Testis (tissue), 2 donors: Measurements from ENCODE around the gene AUTS2.

Experiments
- POLR2A ChIP-seq: fragments of 450-650 bp; IDR thresholded peaks from one replicate; pipeline ENCODE4 v1.6.1; 2017; ENCODE audit warnings: antibody characterized with exemption, mild to moderate bottlenecking, moderate library complexity
- TF ChIP-seq, protein P1 (sequence below), 3 experiments: fragments of 450-650 bp in 2 of 3; fragments of 200-600 bp in 1 of 3; sonication (generic) in 1 of 3; IDR thresholded peaks; one replicate each; pipeline ENCODE4 v1.5.1; 2016 to 2019; ENCODE audit warnings: antibody characterized with exemption in 3 of 3, mild to moderate bottlenecking in 2 of 3, moderate library complexity in 1 of 3

- TF ChIP-seq, protein P1, sequence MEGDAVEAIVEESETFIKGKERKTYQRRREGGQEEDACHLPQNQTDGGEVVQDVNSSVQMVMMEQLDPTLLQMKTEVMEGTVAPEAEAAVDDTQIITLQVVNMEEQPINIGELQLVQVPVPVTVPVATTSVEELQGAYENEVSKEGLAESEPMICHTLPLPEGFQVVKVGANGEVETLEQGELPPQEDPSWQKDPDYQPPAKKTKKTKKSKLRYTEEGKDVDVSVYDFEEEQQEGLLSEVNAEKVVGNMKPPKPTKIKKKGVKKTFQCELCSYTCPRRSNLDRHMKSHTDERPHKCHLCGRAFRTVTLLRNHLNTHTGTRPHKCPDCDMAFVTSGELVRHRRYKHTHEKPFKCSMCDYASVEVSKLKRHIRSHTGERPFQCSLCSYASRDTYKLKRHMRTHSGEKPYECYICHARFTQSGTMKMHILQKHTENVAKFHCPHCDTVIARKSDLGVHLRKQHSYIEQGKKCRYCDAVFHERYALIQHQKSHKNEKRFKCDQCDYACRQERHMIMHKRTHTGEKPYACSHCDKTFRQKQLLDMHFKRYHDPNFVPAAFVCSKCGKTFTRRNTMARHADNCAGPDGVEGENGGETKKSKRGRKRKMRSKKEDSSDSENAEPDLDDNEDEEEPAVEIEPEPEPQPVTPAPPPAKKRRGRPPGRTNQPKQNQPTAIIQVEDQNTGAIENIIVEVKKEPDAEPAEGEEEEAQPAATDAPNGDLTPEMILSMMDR (IDR thresholded peaks at IDR 0.05) = no peak
- no peak for TF ChIP-seq POLR2A
Observed at GRCh38 chr7:70063927-70064326, 465.7 kb downstream of the AUTS2 start.
